GM18499 (cell line): ENCODE results near the gene ZNF516.

Experiments used
- ATAC-seq: cut with Tn5 transposase; IDR thresholded peaks from one replicate; pipeline ENCODE4 v1.9.1; 2021; ENCODE audit warnings: moderate number of reproducible peaks; ENCODE audit not compliant: insufficient read depth, unreplicated experiment

The ZNF516 gene

GRCh38 chr18:76353500-76353899, 141.5 kb downstream of the ZNF516 start:
- no peak for ATAC-seq

DNA sequence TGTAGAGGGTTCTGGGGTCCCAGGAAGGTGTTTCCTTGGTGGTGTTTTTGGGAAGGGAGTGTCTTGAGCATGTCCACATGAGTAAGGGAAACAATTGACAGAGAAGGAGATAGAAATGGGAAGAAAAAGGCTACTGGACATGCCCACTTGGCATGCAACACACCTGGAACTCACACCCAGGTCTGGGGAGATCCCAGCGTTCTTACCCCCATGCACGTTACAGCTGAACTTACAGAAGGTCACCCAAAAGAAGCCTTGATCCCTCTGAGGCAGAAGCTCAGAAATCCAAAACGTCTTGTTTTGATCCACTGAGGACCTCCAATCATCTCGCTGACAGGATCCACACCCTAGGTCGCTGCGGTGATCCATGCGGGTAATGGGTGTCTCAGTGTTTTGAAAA, 142.0 kb downstream of the ZNF516 start:
- ATAC-seq = no peak

DNA sequence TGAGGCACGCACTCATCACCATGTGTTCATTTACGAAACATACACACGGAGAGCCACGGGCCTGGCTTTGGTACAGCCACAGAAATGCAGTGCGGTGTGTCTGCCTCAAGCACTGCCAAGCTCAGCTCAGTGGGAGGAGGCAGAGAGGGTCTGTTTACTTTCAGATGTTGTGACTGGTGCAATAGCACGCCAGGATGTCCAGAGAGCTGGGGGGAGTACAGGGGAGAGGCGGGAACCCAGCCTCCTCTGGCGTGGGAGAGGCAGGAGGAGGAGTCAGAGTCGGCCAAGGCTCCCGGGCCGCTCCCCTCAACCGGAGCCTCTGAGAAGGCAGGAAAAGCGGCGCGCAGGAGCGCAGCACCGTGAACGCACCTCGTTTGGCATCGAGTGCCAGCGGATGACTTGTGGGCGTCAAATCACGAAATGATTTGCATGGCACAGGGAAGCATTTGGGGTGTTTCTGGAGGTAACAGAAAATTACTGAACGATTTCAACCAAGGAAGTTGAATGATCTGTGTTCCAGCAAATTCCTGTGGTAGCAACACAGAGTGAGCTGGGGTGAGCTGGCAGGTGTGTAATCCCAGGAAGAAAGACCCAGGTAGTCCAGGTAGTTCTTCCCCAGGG, 143.0 kb downstream of the ZNF516 start:
- no peak for ATAC-seq

GRCh38 chr18:76350134-76351025, 144.7 kb downstream of the ZNF516 start:
- no peak for ATAC-seq

- no peak for ATAC-seq
Measured at GRCh38 chr18:76349067-76349715, 145.9 kb downstream of the ZNF516 start.

GRCh38 chr18:76348267-76349066, 146.6 kb downstream of the ZNF516 start:
- ATAC-seq = no peak

DNA sequence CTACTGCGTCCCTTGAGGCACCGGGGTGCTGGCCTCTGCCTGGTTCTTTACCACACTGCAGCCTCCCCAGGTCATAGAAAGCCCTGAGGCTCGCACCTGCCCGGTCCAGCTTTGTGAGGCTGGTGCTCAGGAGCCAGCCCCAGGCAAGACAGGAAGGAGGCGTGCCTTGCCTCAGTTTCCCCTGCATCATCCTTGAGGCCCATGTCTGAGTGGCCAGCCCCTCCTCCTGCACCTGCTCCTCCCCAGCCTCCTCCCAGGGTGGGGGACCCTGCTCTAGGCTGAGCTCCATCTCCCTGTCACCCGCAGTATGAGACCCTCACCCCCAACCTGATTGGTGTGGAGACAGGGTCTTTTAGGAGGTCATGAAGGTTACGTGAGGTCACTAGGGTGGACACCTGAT, 147.7 kb downstream of the ZNF516 start:
- ATAC-seq = no peak

DNA sequence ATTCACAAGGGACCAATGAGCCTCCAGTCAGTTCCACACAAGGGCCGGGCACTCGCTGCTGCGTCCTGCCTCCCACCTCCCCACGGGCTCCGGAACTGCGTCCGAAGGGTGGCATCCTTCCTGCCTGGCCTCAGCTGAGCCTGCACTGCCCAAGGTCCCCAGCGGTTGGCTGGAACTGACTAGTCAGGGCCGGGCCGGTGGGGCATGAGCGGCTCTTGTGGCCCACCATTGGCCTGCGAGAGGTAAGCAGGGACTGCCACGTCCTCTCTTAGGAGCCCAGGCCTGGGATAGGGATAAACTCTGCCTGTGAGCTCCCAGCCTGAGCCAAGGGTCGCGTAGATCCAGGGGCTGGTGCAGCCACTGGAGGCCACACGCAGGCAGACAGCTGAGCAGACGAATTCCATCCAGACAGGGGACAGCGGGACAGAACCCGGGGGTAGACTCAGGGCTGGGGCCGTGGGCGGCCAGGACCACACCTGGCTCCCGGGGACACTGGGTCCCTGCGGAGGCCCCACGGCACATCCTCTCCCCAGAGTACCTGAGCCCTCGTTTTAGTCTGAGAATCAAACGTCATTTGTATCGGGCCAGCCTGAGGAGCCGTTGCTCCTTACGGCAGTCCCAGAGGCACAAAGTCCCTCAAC, 148.4 kb downstream of the ZNF516 start:
- no peak for ATAC-seq

GRCh38 chr18:76345901-76346300, 149.1 kb downstream of the ZNF516 start:
- no peak for ATAC-seq

DNA sequence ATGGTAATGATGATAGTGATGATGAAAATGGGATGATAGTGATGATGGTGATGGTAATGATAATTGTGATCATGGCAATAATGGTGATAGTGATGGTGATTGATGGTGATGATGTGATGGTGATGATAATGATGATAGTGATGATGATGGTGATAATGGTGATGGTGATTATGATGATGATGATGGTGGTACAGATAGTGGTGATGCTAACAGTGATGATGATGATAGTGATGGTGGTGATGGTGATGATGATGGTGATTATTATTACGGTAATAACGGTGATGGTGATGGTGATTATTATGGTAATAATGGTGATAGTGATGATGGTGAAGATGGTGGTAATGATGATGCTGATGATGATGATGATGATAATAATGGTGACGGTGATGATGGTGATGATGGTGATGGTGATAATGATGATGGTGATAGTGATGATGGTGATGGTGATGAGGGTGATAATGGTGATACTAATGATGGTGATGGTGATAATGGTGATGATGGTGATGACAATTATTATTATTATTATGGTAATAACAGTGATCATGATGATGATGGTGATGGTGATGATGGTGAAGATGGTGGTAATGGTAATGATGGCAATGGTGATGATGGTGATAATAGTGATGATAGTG, 151.0 kb downstream of the ZNF516 start:
- no peak for ATAC-seq

DNA sequence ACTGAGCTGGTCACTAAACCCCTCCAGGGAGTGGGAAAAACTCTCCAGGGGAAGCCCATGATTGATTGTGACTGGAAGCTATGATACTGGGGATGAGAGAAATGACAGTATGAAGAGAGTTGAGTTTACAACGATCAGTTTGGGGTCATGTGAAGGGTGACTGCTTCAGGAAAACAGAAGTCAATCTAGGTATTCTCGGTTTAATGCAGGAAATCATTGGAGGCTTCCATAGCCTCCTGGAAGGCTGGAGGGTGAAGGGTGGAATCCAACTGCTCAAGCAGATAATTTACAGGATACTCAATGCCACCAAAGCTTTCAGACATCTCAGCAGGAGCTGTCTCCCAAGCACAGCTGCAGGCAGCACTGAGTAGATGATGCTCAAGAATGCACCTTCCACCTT, 154.6 kb downstream of the ZNF516 start:
- ATAC-seq = no peak

DNA sequence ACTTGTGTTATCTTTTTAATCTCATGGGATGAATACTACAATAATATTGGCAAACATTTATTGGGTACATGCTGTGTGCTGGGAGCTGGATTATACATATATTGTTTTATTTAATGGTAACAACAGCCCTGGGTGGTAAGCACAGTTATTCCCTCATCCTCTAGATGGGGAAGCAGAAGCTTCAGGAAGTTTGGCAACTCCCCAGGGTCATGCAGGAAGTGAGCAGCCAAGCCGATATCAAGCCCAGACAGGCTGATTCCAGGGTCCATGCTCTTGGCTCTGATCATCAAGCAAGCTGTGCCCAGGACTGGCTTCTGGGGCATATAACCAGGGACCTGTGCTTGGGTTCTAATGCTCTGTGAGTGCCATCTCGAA, 155.8 kb downstream of the ZNF516 start:
- no peak for ATAC-seq

DNA sequence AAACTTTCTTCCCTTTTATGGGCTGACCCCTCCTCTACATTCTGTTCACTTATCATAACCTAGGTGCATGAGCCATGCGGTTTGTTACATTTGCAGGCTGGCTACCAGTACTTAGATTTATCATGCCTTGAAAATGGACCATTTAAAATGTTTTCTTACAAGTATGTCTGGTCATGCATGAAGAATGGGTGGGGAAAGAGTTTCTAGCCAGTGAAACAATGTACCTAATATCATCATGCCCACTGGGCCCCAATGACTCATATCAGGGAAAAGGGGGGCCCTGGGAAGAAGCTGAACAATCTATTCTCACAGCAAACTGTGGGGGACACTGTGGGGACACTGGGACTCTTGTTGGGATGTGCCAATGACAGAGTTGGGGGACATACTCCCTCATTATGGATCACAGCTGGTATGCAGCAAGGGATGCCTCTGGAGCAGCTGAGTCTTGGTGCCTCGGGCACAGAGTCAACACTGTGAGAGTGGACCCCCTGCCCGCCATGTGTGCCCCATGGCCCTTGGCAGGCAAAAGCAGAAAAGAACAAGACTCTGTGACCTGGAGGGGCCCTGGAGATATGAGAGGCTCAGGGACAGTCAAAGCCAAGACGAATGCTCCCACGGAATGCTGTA, 156.3 kb downstream of the ZNF516 start:
- no peak for ATAC-seq

- ATAC-seq = no peak
Measured at GRCh38 chr18:76338088-76338487, 157.0 kb downstream of the ZNF516 start.

- no peak for ATAC-seq
Measured at GRCh38 chr18:76335859-76336640, 159.0 kb downstream of the ZNF516 start.

GRCh38 chr18:76328140-76328539, 166.9 kb downstream of the ZNF516 start:
- no peak for ATAC-seq

DNA sequence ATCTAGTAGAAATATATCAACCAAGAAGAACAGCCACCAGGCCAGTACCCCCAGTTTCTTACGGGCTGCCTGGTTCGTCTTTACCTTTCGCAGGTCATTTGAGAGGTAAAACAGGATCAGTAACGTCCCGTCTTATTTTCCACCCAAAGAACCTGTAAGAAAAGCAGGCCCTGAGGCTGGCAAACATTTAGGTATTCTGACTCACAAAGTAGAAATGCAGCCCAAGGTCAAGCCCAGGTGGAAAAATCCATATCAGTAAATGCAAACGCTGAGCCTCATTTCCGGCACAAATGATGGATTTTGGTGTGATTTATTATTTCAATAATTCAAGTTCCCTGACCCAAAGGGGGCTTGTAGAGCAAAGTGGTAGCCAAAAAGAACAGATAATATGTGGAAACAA, 171.2 kb downstream of the ZNF516 start:
- ATAC-seq = no peak

- ATAC-seq = no peak
Measured at GRCh38 chr18:76322686-76323085, 172.4 kb downstream of the ZNF516 start.
